Large intestine (tissue), 3 donors: Measurements from ENCODE around the gene ZNF224. TPM values are rescaled to one million over a fixed set of nuclear protein-coding genes. Genes with fewer than 3 reads are reported as not detected.
A peak's percentile ranks its signal among the peaks of the same experiment; 100 is the strongest.

Experiments
- DNase-seq, 2 donors: peaks; one replicate each; pipeline versions ENCODE4 v3.0.0 to v3.0.0-alpha.2; 2013
- H3K27ac ChIP-seq: one replicate; pipeline ENCODE4 v1.5.1; 2013; ENCODE audit warnings: low read length
- H3K27me3 ChIP-seq: 2 replicates; pipeline ENCODE4 v1.6.1; 2013; ENCODE audit warnings: low read length; ENCODE audit not compliant: control insufficient read depth, insufficient read depth
- H3K36me3 ChIP-seq: 2 replicates; pipeline ENCODE4 v1.6.1; 2013; ENCODE audit warnings: low read length; ENCODE audit not compliant: control insufficient read depth, insufficient read depth
- H3K4me1 ChIP-seq: one replicate; pipeline ENCODE4 v1.6.1; 2013; ENCODE audit warnings: low read length; ENCODE audit not compliant: control insufficient read depth, insufficient read depth
- H3K4me3 ChIP-seq: one replicate; pipeline ENCODE4 v1.5.1; 2013; ENCODE audit warnings: low read length
- H3K9me3 ChIP-seq: one replicate; pipeline ENCODE4 v1.6.1; 2013; ENCODE audit warnings: mild to moderate bottlenecking, low read depth, low read length, moderate library complexity; ENCODE audit not compliant: control insufficient read depth
- WGBS: methylation state at CpG from one replicate; pipeline ENCODE4 v1.1.5; 2013; ENCODE audit warnings: low lambda C conversion rate; ENCODE audit not compliant: insufficient coverage; 5-methylcytosine and 5-hydroxymethylcytosine counted together
- polyA plus RNA-seq: library from polyadenylated mRNA; unstranded; fragments of 120-200 nt; gene quantifications from one replicate; pipeline ENCODE4 v1.2.1, GENCODE V29; 2013

ZNF224 gene
- polyA plus RNA-seq, 1 donor = 46.3 TPM

DNA sequence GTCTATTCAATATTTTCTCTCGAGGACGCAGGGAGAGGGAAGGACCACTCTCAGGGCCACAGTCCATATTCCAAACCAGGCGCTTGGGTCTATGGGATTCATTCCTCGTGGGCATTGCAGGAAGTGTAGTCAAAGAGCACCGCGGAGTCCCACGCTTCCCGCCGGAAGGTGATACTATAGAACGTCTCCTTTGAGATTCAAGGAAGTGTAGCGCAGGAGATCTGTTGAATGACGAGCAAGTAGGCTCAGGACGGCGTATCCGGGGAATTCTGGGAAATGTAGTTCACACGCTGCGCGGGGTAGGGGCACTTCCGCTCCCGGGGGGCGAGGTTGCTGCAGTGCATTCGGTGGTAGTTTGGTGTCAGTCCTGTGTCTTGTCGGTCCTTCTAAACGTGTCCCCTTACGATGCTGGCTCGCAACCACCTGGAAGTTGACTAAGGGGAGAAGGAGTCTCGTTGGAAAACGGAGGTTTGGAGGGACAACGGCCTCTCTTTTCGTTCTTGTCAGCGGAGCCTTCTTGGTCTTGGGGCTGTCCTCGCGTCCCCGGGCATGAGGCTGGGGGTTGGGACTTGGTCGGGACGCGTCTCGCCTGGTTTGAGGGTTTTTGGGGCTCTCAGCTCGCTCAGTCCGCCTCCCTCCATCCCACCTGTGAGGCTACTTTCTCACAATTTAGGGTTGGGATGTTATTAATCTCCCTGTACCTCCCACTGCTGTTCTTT is 22.2 kb upstream of the ZNF224 start, which contains the start of gene ZNF284:
Gene ZNF284 (plus strand): TSS at position 336 of the 719 bp plus-strand sequence. CDS start 4,231 bp downstream, outside the sequence.
- peak; percentile 92 to 96 for DNase-seq
- no CpG with 5 or more reads among the region's 40 CpGs for WGBS

DNA sequence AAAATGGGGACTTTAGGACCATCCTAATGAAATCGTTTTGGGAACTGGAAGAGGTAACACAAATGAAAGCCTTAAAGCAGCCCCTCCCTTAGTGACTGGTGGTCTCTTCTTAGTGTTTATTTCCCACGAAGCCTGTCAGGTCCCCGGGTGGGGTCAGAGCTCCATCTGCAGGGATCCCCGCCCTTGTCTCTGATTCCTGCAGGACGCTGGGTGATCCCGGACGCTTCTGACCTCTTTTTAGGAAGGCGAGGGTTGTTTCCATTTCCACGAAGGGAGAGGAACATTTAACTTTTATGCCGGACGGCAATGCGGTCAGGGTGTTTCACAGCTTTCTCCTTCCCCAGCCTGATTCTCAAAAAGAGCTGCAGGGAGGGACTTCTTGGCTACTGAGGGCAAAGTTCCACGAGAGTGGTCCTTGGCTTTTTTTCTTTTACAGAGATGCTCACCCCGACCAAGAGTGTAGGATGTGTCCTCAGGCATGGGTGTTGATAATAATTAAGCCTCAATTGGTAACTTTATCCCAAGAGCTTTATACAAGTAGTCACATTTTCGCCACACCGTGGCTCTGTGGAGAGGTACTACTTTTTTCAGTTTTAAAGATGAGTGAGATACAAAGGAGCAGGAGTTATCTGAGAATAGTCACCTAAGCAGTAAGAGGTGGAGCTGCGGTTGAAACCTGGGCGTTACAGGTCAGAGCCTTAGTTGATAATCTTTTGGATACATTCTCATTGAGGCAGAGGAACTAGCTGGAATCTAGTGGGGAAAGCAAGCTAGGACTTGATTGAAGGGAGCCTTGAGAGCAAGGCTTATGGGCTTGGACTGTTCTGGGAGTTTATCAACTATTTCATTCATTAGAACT is 21.4 kb upstream of the ZNF224 start:
- 0% methylated on average over 1 of the region's 18 CpGs for WGBS
- peaks cover 11% of the 10 kb centered on the region for H3K9me3 ChIP-seq
- H3K4me3 ChIP-seq = peak overlapping the region; percentile 54
- H3K36me3 ChIP-seq = peaks cover 3% of the 10 kb centered on the region
- H3K4me1 ChIP-seq = no peaks in the 10 kb centered on the region
- H3K27me3 ChIP-seq = no peaks in the 10 kb centered on the region
- H3K27ac ChIP-seq = no peak overlapping the region
- DNase-seq = no peak

More for the DNA sequence above, 22.2 kb upstream of the ZNF224 start, which contains the start of gene ZNF284:
- no peaks in the 10 kb centered on the region for H3K27me3 ChIP-seq
- peaks cover 4% of the 10 kb centered on the region for H3K36me3 ChIP-seq
- peak within 1 kb of the TSS; percentile 57 for H3K27ac ChIP-seq
- H3K4me3 ChIP-seq = peak within 1 kb of the TSS; percentile 54
- peaks cover 17% of the 10 kb centered on the region for H3K9me3 ChIP-seq
- H3K4me1 ChIP-seq = no peaks in the 10 kb centered on the region

GRCh38 chr19:44076325-44076724 is 17.8 kb upstream of the ZNF224 start:
- Histone ChIP-seq H3K9me3 (no peaks in the 10 kb centered on the region), H3K4me1 (no peaks in the 10 kb centered on the region), H3K36me3 (peaks cover 22% of the 10 kb centered on the region), H3K4me3 (no peak overlapping the region), H3K27me3 (no peaks in the 10 kb centered on the region), H3K27ac (no peak overlapping the region)
- DNase-seq = no peak
- 86% methylated on average over 2 of the region's 2 CpGs for WGBS

- H3K27me3 ChIP-seq = no peaks in the 10 kb centered on the region
- H3K9me3 ChIP-seq = no peaks in the 10 kb centered on the region
- H3K4me3 ChIP-seq = no peak overlapping the region
- H3K27ac ChIP-seq = no peak overlapping the region
- H3K4me1 ChIP-seq = no peaks in the 10 kb centered on the region
- no peak for DNase-seq
- WGBS = no CpG with 5 or more reads among the region's 4 CpGs
- peaks cover 6% of the 10 kb centered on the region for H3K36me3 ChIP-seq
Observed at GRCh38 chr19:44092108-44092507, 2.1 kb upstream of the ZNF224 start.

DNA sequence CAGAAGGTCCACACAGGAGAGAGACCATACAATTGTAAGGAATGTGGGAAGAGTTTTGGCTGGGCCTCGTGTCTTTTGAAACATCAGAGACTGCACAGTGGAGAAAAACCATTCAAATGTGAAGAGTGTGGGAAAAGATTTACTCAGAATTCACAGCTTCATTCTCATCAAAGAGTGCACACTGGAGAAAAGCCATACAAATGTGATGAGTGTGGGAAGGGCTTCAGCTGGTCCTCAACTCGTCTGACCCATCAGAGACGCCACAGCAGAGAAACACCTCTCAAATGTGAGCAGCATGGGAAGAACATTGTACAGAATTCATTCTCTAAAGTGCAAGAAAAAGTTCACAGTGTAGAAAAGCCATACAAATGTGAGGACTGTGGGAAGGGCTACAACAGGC is 13.6 kb downstream of the ZNF224 start:
- WGBS = no CpG with 5 or more reads among the region's 3 CpGs
- peaks cover 35% of the 10 kb centered on the region for H3K36me3 ChIP-seq

DNA sequence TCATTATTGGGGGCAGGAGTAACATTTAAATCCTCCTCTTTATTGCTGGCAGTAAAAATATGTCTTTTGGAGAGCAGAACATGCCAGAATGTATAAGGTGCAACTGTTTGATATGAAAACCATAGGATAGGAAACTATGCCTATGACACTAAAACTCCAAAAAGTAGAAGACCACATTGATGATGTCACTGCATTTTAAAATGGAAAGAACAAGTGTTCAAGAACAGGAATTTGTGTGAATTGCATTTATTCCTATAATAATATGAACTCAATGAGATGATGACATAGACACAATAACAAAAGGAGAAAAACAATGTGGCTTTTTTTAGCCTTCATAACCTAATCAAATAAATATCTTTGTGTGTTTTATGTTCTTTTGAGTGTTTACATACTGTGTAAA is 15.3 kb downstream of the ZNF224 start:
- H3K36me3 ChIP-seq = peaks cover 24% of the 10 kb centered on the region

More for the DNA sequence above, 13.6 kb downstream of the ZNF224 start:
- no peak overlapping the region for H3K4me3 ChIP-seq
- peaks cover 28% of the 10 kb centered on the region for H3K9me3 ChIP-seq
- no peaks in the 10 kb centered on the region for H3K27me3 ChIP-seq
- no peak for DNase-seq
- H3K4me1 ChIP-seq = no peaks in the 10 kb centered on the region
- no peak overlapping the region for H3K27ac ChIP-seq

GRCh38 chr19:44111910-44112463 is 17.8 kb downstream of the ZNF224 start:
- peak overlapping the region; percentile 69 for H3K4me3 ChIP-seq

More for the DNA sequence above, 15.3 kb downstream of the ZNF224 start:
- no peak for DNase-seq
- Histone ChIP-seq H3K4me3 (no peak overlapping the region), H3K9me3 (peaks cover 22% of the 10 kb centered on the region), H3K4me1 (no peaks in the 10 kb centered on the region), H3K27ac (no peak overlapping the region), H3K27me3 (no peaks in the 10 kb centered on the region)

GRCh38 chr19:44112802-44113137 is 18.6 kb downstream of the ZNF224 start:
- H3K9me3 ChIP-seq = peaks cover 7% of the 10 kb centered on the region
- no peaks in the 10 kb centered on the region for H3K4me1 ChIP-seq
- no peak for DNase-seq
- H3K27ac ChIP-seq = peak overlapping the region; percentile 11
- peak overlapping the region; percentile 69 for H3K4me3 ChIP-seq
- no peaks in the 10 kb centered on the region for H3K27me3 ChIP-seq
- H3K36me3 ChIP-seq = peaks cover 12% of the 10 kb centered on the region
- 0% methylated on average over 2 of the region's 11 CpGs for WGBS

More at GRCh38 chr19:44111910-44112463, 17.8 kb downstream of the ZNF224 start:
- Histone ChIP-seq H3K27ac (no peak overlapping the region), H3K9me3 (peaks cover 15% of the 10 kb centered on the region), H3K27me3 (no peaks in the 10 kb centered on the region), H3K4me1 (no peaks in the 10 kb centered on the region), H3K36me3 (peaks cover 15% of the 10 kb centered on the region)
- peak; percentile 37 to 65 for DNase-seq
- 0% methylated on average over 1 of the region's 17 CpGs for WGBS

DNA sequence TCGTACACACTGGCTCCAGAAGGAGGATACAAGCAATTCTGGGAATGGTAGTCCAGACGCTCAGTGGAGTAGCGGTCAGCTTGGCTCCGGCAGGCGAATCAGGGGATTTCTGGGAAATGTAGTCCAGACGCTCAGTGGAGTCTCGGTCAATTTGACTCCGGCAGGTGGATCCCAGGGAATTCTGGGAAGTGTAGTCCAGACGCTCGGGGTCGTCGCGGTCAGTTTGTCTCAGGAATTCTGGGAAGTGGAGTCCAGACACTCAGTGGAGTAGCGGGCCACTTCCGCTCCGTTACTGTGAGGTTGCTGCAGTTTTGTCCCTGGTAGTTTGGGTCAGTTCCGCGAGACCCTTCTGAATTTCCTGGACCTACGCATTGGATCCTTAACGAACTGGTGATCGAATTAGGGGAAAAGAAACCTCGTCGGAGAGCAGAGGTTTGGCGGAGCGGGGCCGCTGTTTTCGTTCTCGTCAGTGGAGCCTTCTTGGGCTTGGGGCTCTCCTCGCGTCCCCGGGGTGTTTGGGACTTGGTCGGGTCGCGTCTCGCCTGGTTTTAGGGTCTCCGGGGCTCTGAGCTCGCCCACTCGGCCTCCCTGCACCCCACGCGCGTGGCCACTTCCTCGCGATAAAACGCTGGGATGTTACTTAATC is 19.1 kb downstream of the ZNF224 start, which contains the start of gene ZNF225:
Gene ZNF225 (plus strand): TSS at position 262 of the 646 bp plus-strand sequence. CDS start 2,429 bp downstream, outside the sequence.
- H3K4me3 ChIP-seq = peak within 1 kb of the TSS; percentile 69
- DNase-seq = peak; percentile 98 to 99
- H3K9me3 ChIP-seq = peaks cover 4% of the 10 kb centered on the region
- no peaks in the 10 kb centered on the region for H3K4me1 ChIP-seq
- peak within 1 kb of the TSS; percentile 11 for H3K27ac ChIP-seq
- WGBS = no CpG with 5 or more reads among the region's 44 CpGs
- no peaks in the 10 kb centered on the region for H3K27me3 ChIP-seq
- H3K36me3 ChIP-seq = peaks cover 14% of the 10 kb centered on the region
